SJSA1 (cell line): ENCODE data around the gene ADIG. TPM values are rescaled to one million over a fixed set of nuclear protein-coding genes. Genes with fewer than 3 reads are reported as not detected.
"Not testable (repeated sequence)": the region's sequence is repeated elsewhere in the genome, so short reads cannot be mapped to it uniquely, and the experiment has no call there.

Source experiments
- DNase-seq, 2 experiments: peaks; one replicate each; pipeline ENCODE4 v3.0.0-alpha.2; 2015 to 2020; ENCODE audit warnings: low spot score in 2 of 2, low read depth in 1 of 2
- H3K27ac ChIP-seq: fragments of 250-450 bp; sonication (Bioruptor Pico); 2 replicates; pipeline ENCODE4 v1.5.1; 2020; ENCODE audit warnings: mild to moderate bottlenecking, moderate library complexity
- H3K27me3 ChIP-seq: fragments of 250-450 bp; sonication (Bioruptor Pico); replicated peaks from 2 replicates; pipeline ENCODE4 v1.5.1; 2020; ENCODE audit warnings: mild to moderate bottlenecking, moderate library complexity
- H3K36me3 ChIP-seq: fragments of 250-450 bp; sonication (Bioruptor Pico); 2 replicates; pipeline ENCODE4 v1.5.1; 2020; ENCODE audit warnings: mild to moderate bottlenecking
- H3K4me1 ChIP-seq: fragments of 250-450 bp; sonication (Bioruptor Pico); replicated peaks from 2 replicates; pipeline ENCODE4 v1.6.1; 2021; ENCODE audit warnings: mild to moderate bottlenecking
- H3K4me3 ChIP-seq: fragments of 250-450 bp; sonication (Bioruptor Pico); 2 replicates; pipeline ENCODE4 v1.5.1; 2020; ENCODE audit warnings: mild to moderate bottlenecking
- H3K9me3 ChIP-seq: fragments of 250-450 bp; sonication (Bioruptor Pico); replicated peaks from 2 replicates; pipeline ENCODE4 v1.5.1; 2020; ENCODE audit warnings: mild to moderate bottlenecking
- total RNA-seq: library from RNA; depleted of rRNA; stranded (reverse); fragments of >200 nt; shearing (Covaris generic); gene quantifications from 2 replicates; pipeline ENCODE4 v1.2.3, GENCODE V29; 2014

Gene ADIG
- total RNA-seq, 1 experiment from 2014 or later, result not detected

- no peak for DNase-seq
- H3K9me3 ChIP-seq, result no peaks in the 10 kb centered on the region
- H3K4me1 ChIP-seq, result no peaks in the 10 kb centered on the region
- no peak overlapping the region for H3K27ac ChIP-seq
- no peaks in the 10 kb centered on the region for H3K36me3 ChIP-seq
- H3K27me3 ChIP-seq, result no peaks in the 10 kb centered on the region; the same call in 1 of the 2 replicates
- no peak overlapping the region for H3K4me3 ChIP-seq
Observed at GRCh38 chr20:38584099-38584763, 3.2 kb downstream of the ADIG start.

- DNase-seq, result no peak
- no peak overlapping the region for H3K27ac ChIP-seq
- H3K36me3 ChIP-seq, result no peaks in the 10 kb centered on the region
Observed at GRCh38 chr20:38585404-38586180, 4.6 kb downstream of the ADIG start.

GRCh38 chr20:38586181-38586525, 5.2 kb downstream of the ADIG start:
- no peaks in the 10 kb centered on the region for H3K36me3 ChIP-seq

More at GRCh38 chr20:38585404-38586180, 4.6 kb downstream of the ADIG start:
- no peaks in the 10 kb centered on the region; the same call in 1 of the 2 replicates for H3K27me3 ChIP-seq
- H3K9me3 ChIP-seq, result no peaks in the 10 kb centered on the region
- no peak overlapping the region for H3K4me3 ChIP-seq
- no peaks in the 10 kb centered on the region for H3K4me1 ChIP-seq

GRCh38 chr20:38588303-38588702, 7.3 kb downstream of the ADIG start:
- Histone ChIP-seq H3K27ac (no peak overlapping the region), H3K9me3 (no peaks in the 10 kb centered on the region), H3K36me3 (no peaks in the 10 kb centered on the region), H3K27me3 (no peaks in the 10 kb centered on the region), H3K4me1 (peaks cover 3% of the 10 kb centered on the region; the same call in 1 of the 2 replicates), H3K4me3 (no peak overlapping the region)
- no peak for DNase-seq

More at GRCh38 chr20:38586181-38586525, 5.2 kb downstream of the ADIG start:
- Histone ChIP-seq H3K4me1 (no peaks in the 10 kb centered on the region), H3K4me3 (no peak overlapping the region), H3K27ac (no peak overlapping the region), H3K27me3 (no peaks in the 10 kb centered on the region; the same call in 1 of the 2 replicates), H3K9me3 (no peaks in the 10 kb centered on the region)
- DNase-seq, result no peak

- peaks cover 3% of the 10 kb centered on the region; the same call in 1 of the 2 replicates for H3K4me1 ChIP-seq
- H3K36me3 ChIP-seq, result no peaks in the 10 kb centered on the region
- DNase-seq, result no peak
- no peak overlapping the region for H3K27ac ChIP-seq
- H3K4me3 ChIP-seq, result no peak overlapping the region
- H3K27me3 ChIP-seq, result no peaks in the 10 kb centered on the region
- no peaks in the 10 kb centered on the region for H3K9me3 ChIP-seq
Observed at GRCh38 chr20:38589351-38589750, 8.4 kb downstream of the ADIG start.

- no peak overlapping the region for H3K27ac ChIP-seq
- H3K4me3 ChIP-seq, result no peak overlapping the region
- H3K27me3 ChIP-seq, result no peaks in the 10 kb centered on the region
- DNase-seq, result peak in 1 of 2 experiments; percentile 2
- H3K36me3 ChIP-seq, result no peaks in the 10 kb centered on the region
- no peaks in the 10 kb centered on the region for H3K9me3 ChIP-seq
- H3K4me1 ChIP-seq, result peaks cover 3% of the 10 kb centered on the region; the same call in 1 of the 2 replicates
Observed at GRCh38 chr20:38589967-38590675, 9.1 kb downstream of the ADIG start.

GRCh38 chr20:38590676-38591473, 9.9 kb downstream of the ADIG start:
- H3K9me3 ChIP-seq, result no peaks in the 10 kb centered on the region
- H3K27ac ChIP-seq, result no peak overlapping the region
- DNase-seq, result peak in 1 of 2 experiments; percentile 41
- no peaks in the 10 kb centered on the region for H3K36me3 ChIP-seq
- H3K4me1 ChIP-seq, result peaks cover 3% of the 10 kb centered on the region; the same call in 1 of the 2 replicates
- H3K27me3 ChIP-seq, result no peaks in the 10 kb centered on the region
- H3K4me3 ChIP-seq, result no peak overlapping the region

- Histone ChIP-seq H3K4me3 (no peak overlapping the region), H3K27me3 (no peaks in the 10 kb centered on the region), H3K9me3 (no peaks in the 10 kb centered on the region), H3K27ac (no peak overlapping the region), H3K4me1 (peaks cover 3% of the 10 kb centered on the region; the same call in 1 of the 2 replicates), H3K36me3 (no peaks in the 10 kb centered on the region)
- DNase-seq, result peak in 1 of 2 experiments; percentile 26
Observed at GRCh38 chr20:38591474-38592410, 10.7 kb downstream of the ADIG start.

- not testable (repeated sequence) for H3K27me3 ChIP-seq, H3K9me3 ChIP-seq, H3K36me3 ChIP-seq, H3K27ac ChIP-seq, H3K4me1 ChIP-seq, H3K4me3 ChIP-seq
- peak in 1 of 2 experiments; percentile 14 for DNase-seq
Observed at GRCh38 chr20:38592411-38592790, 11.4 kb downstream of the ADIG start.

- not testable (repeated sequence) for DNase-seq, H3K36me3 ChIP-seq, H3K27me3 ChIP-seq, H3K4me1 ChIP-seq, H3K9me3 ChIP-seq, H3K4me3 ChIP-seq, H3K27ac ChIP-seq
Observed at GRCh38 chr20:38594281-38594680, 13.3 kb downstream of the ADIG start.

- not testable (repeated sequence) for H3K4me1 ChIP-seq, H3K27ac ChIP-seq, H3K36me3 ChIP-seq, H3K4me3 ChIP-seq, H3K9me3 ChIP-seq, H3K27me3 ChIP-seq, DNase-seq
Observed at GRCh38 chr20:38595886-38596285, 14.9 kb downstream of the ADIG start.

- Histone ChIP-seq H3K4me1 (peaks cover 5% of the 10 kb centered on the region), H3K27me3 (peaks cover 22% of the 10 kb centered on the region), H3K27ac (no peak overlapping the region), H3K9me3 (no peaks in the 10 kb centered on the region), H3K4me3 (no peak overlapping the region), H3K36me3 (no peaks in the 10 kb centered on the region)
- DNase-seq, result no peak
Observed at GRCh38 chr20:38599410-38599882, 18.4 kb downstream of the ADIG start.
